H9 (cell line): ENCODE results near the gene MTG2. TPM values are rescaled to one million over a fixed set of nuclear protein-coding genes. Genes with fewer than 3 reads are reported as not detected.

ENCODE experiments used
- DNase-seq: peaks from one replicate; pipeline ENCODE4 v3.0.0-alpha.2; 2017
- H2AFZ ChIP-seq: one replicate; pipeline ENCODE4 v1.6.1; 2013; ENCODE audit warnings: mild to moderate bottlenecking, low read length, control low read depth, moderate library complexity
- H2AK5ac ChIP-seq: 2 replicates; pipeline ENCODE4 v1.6.1; 2013; ENCODE audit warnings: low read length, control low read depth, mixed read lengths; ENCODE audit not compliant: insufficient read length
- H2BK120ac ChIP-seq: one replicate; pipeline ENCODE4 v1.6.1; 2013; ENCODE audit warnings: low read depth, mild to moderate bottlenecking, low read length, control low read depth, inconsistent platforms; ENCODE audit not compliant: poor library complexity, severe bottlenecking
- H2BK12ac ChIP-seq: 2 replicates; pipeline ENCODE4 v1.6.1; 2013; ENCODE audit warnings: low read length, control low read depth, mixed read lengths, low read depth; ENCODE audit not compliant: insufficient read length
- H2BK15ac ChIP-seq: 2 replicates; pipeline ENCODE4 v1.6.1; 2013; ENCODE audit warnings: low read depth, low read length, control low read depth
- H2BK20ac ChIP-seq: one replicate; pipeline ENCODE4 v1.6.1; 2013; ENCODE audit warnings: low read depth, mild to moderate bottlenecking, low read length, control low read depth, inconsistent platforms; ENCODE audit not compliant: poor library complexity, severe bottlenecking
- H2BK5ac ChIP-seq: 2 replicates; pipeline ENCODE4 v1.6.1; 2013; ENCODE audit warnings: low read length, control low read depth, mixed read lengths; ENCODE audit not compliant: insufficient read length
- H3K14ac ChIP-seq: 2 replicates; pipeline ENCODE4 v1.6.1; 2013; ENCODE audit warnings: low read length, control low read depth; ENCODE audit not compliant: insufficient read depth
- H3K18ac ChIP-seq: 2 replicates; pipeline ENCODE4 v1.6.1; 2013; ENCODE audit warnings: low read depth, mild to moderate bottlenecking, mixed read lengths, low read length, control low read depth; ENCODE audit not compliant: insufficient read length
- H3K23ac ChIP-seq: 2 replicates; pipeline ENCODE4 v1.6.1; 2013; ENCODE audit warnings: low read length, control low read depth, mixed read lengths, low read depth; ENCODE audit not compliant: insufficient read length
- H3K23me2 ChIP-seq: 2 replicates; pipeline ENCODE4 v1.6.1; 2013; ENCODE audit warnings: low read depth, mild to moderate bottlenecking, mixed read lengths, low read length, control low read depth; ENCODE audit not compliant: insufficient read length, poor library complexity, severe bottlenecking
- H3K27ac ChIP-seq: 2 replicates; pipeline ENCODE4 v1.5.1; 2013; ENCODE audit warnings: low read length, control low read depth, mixed read lengths, low read depth; ENCODE audit not compliant: insufficient read length
- H3K27me3 ChIP-seq: 2 replicates; pipeline ENCODE4 v1.6.1; 2013; ENCODE audit warnings: low read length, control low read depth, inconsistent platforms; ENCODE audit not compliant: insufficient read depth
- H3K4ac ChIP-seq: 2 replicates; pipeline ENCODE4 v1.6.1; 2013; ENCODE audit warnings: low read depth, mild to moderate bottlenecking, control low read depth, inconsistent platforms, low read length, moderate library complexity
- H3K4me1 ChIP-seq: 2 replicates; pipeline ENCODE4 v1.6.1; 2013; ENCODE audit warnings: low read length, control low read depth, inconsistent platforms; ENCODE audit not compliant: insufficient read depth
- H3K4me2 ChIP-seq: 2 replicates; pipeline ENCODE4 v1.6.1; 2013; ENCODE audit warnings: low read length, control low read depth, mixed read lengths; ENCODE audit not compliant: insufficient read length, insufficient read depth
- H3K56ac ChIP-seq: 2 replicates; pipeline ENCODE4 v1.6.1; 2013; ENCODE audit warnings: low read depth, mild to moderate bottlenecking, mixed read lengths, low read length, control low read depth; ENCODE audit not compliant: insufficient read length
- H3K79me1 ChIP-seq: 2 replicates; pipeline ENCODE4 v1.6.1; 2013; ENCODE audit warnings: low read depth, mild to moderate bottlenecking, moderate library complexity, low read length, control low read depth, inconsistent platforms; ENCODE audit not compliant: insufficient read depth, poor library complexity, severe bottlenecking
- H3K79me2 ChIP-seq: 2 replicates; pipeline ENCODE4 v1.6.1; 2013; ENCODE audit warnings: low read length, control low read depth, inconsistent platforms; ENCODE audit not compliant: insufficient read depth
- H3K9ac ChIP-seq: 2 replicates; pipeline ENCODE4 v1.6.1; 2013; ENCODE audit warnings: low read length, control low read depth, mixed read lengths; ENCODE audit not compliant: insufficient read length; ENCODE audit errors: extremely low read depth
- H3K9me3 ChIP-seq: one replicate; pipeline ENCODE4 v1.6.1; 2013; ENCODE audit warnings: low read depth, low read length, inconsistent platforms; ENCODE audit not compliant: control insufficient read depth
- H3T11ph ChIP-seq: one replicate; pipeline ENCODE4 v1.6.1; 2013; ENCODE audit warnings: mild to moderate bottlenecking, low read length, control low read depth, inconsistent platforms
- H4K20me1 ChIP-seq: one replicate; pipeline ENCODE4 v1.6.1; 2013; ENCODE audit not compliant: control insufficient read depth, insufficient read length, insufficient read depth
- H4K5ac ChIP-seq: 2 replicates; pipeline ENCODE4 v1.6.1; 2013; ENCODE audit warnings: low read depth, mild to moderate bottlenecking, mixed read lengths, low read length, control low read depth; ENCODE audit not compliant: insufficient read length
- H4K8ac ChIP-seq: replicated peaks from 2 replicates; pipeline ENCODE4 v1.6.1; 2013; ENCODE audit warnings: low read length, control low read depth, mixed read lengths, low read depth; ENCODE audit not compliant: insufficient read length
- H4K91ac ChIP-seq: 2 replicates; pipeline ENCODE4 v1.6.1; 2013; ENCODE audit warnings: low read depth, mild to moderate bottlenecking, moderate library complexity, mixed read lengths, low read length, control low read depth; ENCODE audit not compliant: insufficient read length
- H3K27ac Mint-ChIP-seq, 3 experiments: 2 replicates in 2 of 3; 3 replicates in 1 of 3; pipeline ENCODE4 v1.8.0; 2020 to 2021; ENCODE audit warnings: mixed read lengths in 3 of 3, mild to moderate bottlenecking in 1 of 3, moderate library complexity in 1 of 3
- H3K27me3 Mint-ChIP-seq: 2 replicates; pipeline ENCODE4 v1.8.0; 2021; ENCODE audit warnings: low read depth, mild to moderate bottlenecking, moderate library complexity, mixed read lengths
- H3K36me3 Mint-ChIP-seq, 3 experiments: 2 replicates in 2 of 3; 3 replicates in 1 of 3; pipeline ENCODE4 v1.8.0; 2020 to 2021; ENCODE audit warnings: low read depth in 3 of 3, mixed read lengths in 3 of 3; ENCODE audit not compliant: insufficient read depth in 1 of 3
- H3K4me1 Mint-ChIP-seq, 2 experiments: 2 replicates each; pipeline ENCODE4 v1.8.0; 2020; ENCODE audit warnings: mixed read lengths in 2 of 2
- H3K4me3 Mint-ChIP-seq, 2 experiments: 2 replicates in 1 of 2; 3 replicates in 1 of 2; pipeline ENCODE4 v1.8.0; 2020 to 2021; ENCODE audit warnings: mild to moderate bottlenecking in 2 of 2, mixed read lengths in 2 of 2, moderate library complexity in 1 of 2
- H3K9me3 Mint-ChIP-seq, 2 experiments: 2 replicates in 1 of 2; 3 replicates in 1 of 2; pipeline ENCODE4 v1.8.0; 2020; ENCODE audit warnings: mild to moderate bottlenecking in 2 of 2, mixed read lengths in 2 of 2, moderate library complexity in 1 of 2
- CTCF ChIP-seq: fragments of 200-600 bp; sonication (generic); conservative IDR thresholded peaks from 3 replicates; pipeline ENCODE4 v1.8.0; 2021; ENCODE audit warnings: antibody characterized with exemption, mild to moderate bottlenecking
- WGBS: extraction: QIAGEN DNeasy Blood & Tissue Kit; methylation state at CpG from one replicate; pipeline ENCODE4 v1.1.7; 2013; ENCODE audit warnings: missing lambda C conversion rate, low lambda C conversion rate, mixed read lengths; ENCODE audit not compliant: insufficient read length; ENCODE audit errors: extremely low coverage; 5-methylcytosine and 5-hydroxymethylcytosine counted together
- total RNA-seq: library from RNA; stranded (reverse); gene quantifications from 2 replicates; pipeline ENCODE4 v1.2.1, GENCODE V29; 2021

The MTG2 gene
- total RNA-seq, 1 experiment from 2014 or later, result 25.1 TPM

GRCh38 chr20:62252342-62252966 lies 69.6 kb downstream of the MTG2 start:
- peaks cover 7 to 8% of the 10 kb centered on the region in 2 experiments for H3K4me1 Mint-ChIP-seq
- no peak for TF ChIP-seq CTCF
- no CpG with 5 or more reads among the region's 26 CpGs for WGBS
- Histone ChIP-seq H2BK15ac (no peak overlapping the region), H4K5ac (no peak overlapping the region), H3K4me1 (no peaks in the 10 kb centered on the region), H3K23ac (no peak overlapping the region), H2BK120ac (no peak overlapping the region), H2AFZ (no peak overlapping the region), H3K18ac (no peak overlapping the region), H3K4ac (no peak overlapping the region), H3K9me3 (no peaks in the 10 kb centered on the region), H4K8ac (no peak overlapping the region), H2BK20ac (no peak overlapping the region), H3K4me2 (no peak overlapping the region), H3T11ph (no peak overlapping the region), H2BK12ac (no peak overlapping the region), H3K56ac (no peak overlapping the region), H4K91ac (no peak overlapping the region), H3K23me2 (no peaks in the 10 kb centered on the region), H4K20me1 (no peaks in the 10 kb centered on the region), H3K79me2 (peaks cover 6% of the 10 kb centered on the region; the same call in 1 of the 2 replicates), H3K79me1 (peaks cover 8% of the 10 kb centered on the region), H2AK5ac (no peak overlapping the region), H3K14ac (no peak overlapping the region), H3K9ac (no peak overlapping the region), H3K27ac (no peak overlapping the region), H2BK5ac (no peak overlapping the region), H3K27me3 (no peaks in the 10 kb centered on the region)
- peaks cover 0 to 15% (median 10%) of the 10 kb centered on the region in 3 experiments; a peak in 5 of 7 replicates for H3K36me3 Mint-ChIP-seq
- no peak overlapping the region; a peak in 1 of 7 replicates for H3K27ac Mint-ChIP-seq
- H3K27me3 Mint-ChIP-seq, result no peaks in the 10 kb centered on the region
- H3K4me3 Mint-ChIP-seq, result no peak overlapping the region
- H3K9me3 Mint-ChIP-seq, result no peaks in the 10 kb centered on the region
- DNase-seq, result no peak

Other genes starting within 250 kb of the MTG2 start
- gene TAF4, start 117.1 kb upstream of the MTG2 start, total RNA-seq, result 30.8 and 40.9 TPM in 2 replicates
- gene LSM14B, start 60.6 kb upstream of the MTG2 start, total RNA-seq, result 77.9 and 82.4 TPM in 2 replicates
- gene PSMA7, start 39.6 kb upstream of the MTG2 start, total RNA-seq, result 332 and 337 TPM in 2 replicates
- 18.8 and 22.2 TPM in 2 replicates for gene SS18L1, start 39.3 kb upstream of the MTG2 start, total RNA-seq
- 1.8 and 1.9 TPM in 2 replicates for gene HRH3, start 37.2 kb downstream of the MTG2 start, total RNA-seq
- 42.9 and 47.3 TPM in 2 replicates for gene OSBPL2, start 55.5 kb downstream of the MTG2 start, total RNA-seq
- gene ADRM1, start 120.0 kb downstream of the MTG2 start, total RNA-seq, result 153 and 154 TPM in 2 replicates
- 200 and 201 TPM in 2 replicates for gene LAMA5, start 184.3 kb downstream of the MTG2 start, total RNA-seq
- 1,715 and 1,736 TPM in 2 replicates for gene RPS21, start 204.1 kb downstream of the MTG2 start, total RNA-seq
- gene CABLES2, start 224.3 kb downstream of the MTG2 start, total RNA-seq, result 10.8 and 11.0 TPM in 2 replicates
- 0.20 and 0.28 TPM in 2 replicates for gene RBBP8NL, start 244.5 kb downstream of the MTG2 start, total RNA-seq